ENCODE measurements around the gene KANSL2. TPM values are rescaled to one million over a fixed set of nuclear protein-coding genes. Genes with fewer than 3 reads are reported as not detected.

Gene KANSL2
- total RNA-seq, 2 experiments from 2014 or later: 142 to 144 TPM

DNA sequence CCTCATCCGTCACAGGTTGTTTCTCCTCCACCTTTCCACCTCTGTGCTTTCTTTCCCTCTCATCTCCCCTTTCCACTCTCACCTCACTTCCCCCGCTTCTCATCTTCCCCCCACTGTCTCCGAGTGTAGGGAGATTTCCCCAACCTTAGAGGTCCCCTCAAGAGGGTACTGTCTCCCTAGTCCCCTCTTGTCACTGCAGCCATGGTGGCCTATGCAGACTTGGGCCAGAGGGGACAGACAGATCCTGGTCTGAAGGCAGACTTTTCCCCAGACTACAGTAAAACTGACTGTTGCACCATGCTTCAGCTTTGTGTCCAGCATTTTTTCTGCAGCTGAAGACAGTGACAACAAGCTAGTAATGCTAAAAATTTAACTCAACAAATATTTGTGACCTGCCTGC lies 41.2 kb downstream of the KANSL2 start:
- CTCF ChIA-PET: no interaction called here
- no peak overlapping the region for H3K4me3 ChIP-seq (ENCODE audit: low read length)
- ATAC-seq (ENCODE audit: poor library complexity): no peak
- H3K27me3 ChIP-seq (ENCODE audit: control insufficient read depth in 1 of 2, insufficient read depth in 2 of 2, low read length in 2 of 2): no peaks in the 10 kb centered on the region
- Mint-ChIP-seq H3K36me3 (ENCODE audit: low read depth) (peaks cover 35% of the 10 kb centered on the region), H3K4me1 (ENCODE audit: low read depth) (no peaks in the 10 kb centered on the region), H3K9me3 (peaks cover 3% of the 10 kb centered on the region), H3K27ac (no peak overlapping the region), H3K27me3 (no peaks in the 10 kb centered on the region), H3K4me3 (no peak overlapping the region)
- H3K27ac ChIP-seq (ENCODE audit: low read depth in 1 of 2, low read length in 2 of 2): no peak overlapping the region
- TF ChIP-seq CTCF (IDR thresholded peaks at IDR 0.05): no peak
- DNase-seq: no peak
- no peaks in the 10 kb centered on the region for H3K4me1 ChIP-seq (ENCODE audit: insufficient read depth, low read length)
- H3K36me3 ChIP-seq (ENCODE audit: insufficient read depth, low read length): no peaks in the 10 kb centered on the region
- POLR2A ChIA-PET: no interaction called here
- intact Hi-C loops (cut with DNase I, micrococcal nuclease): no loop called here
- H3K9me3 ChIP-seq (ENCODE audit: control insufficient read depth in 1 of 2, insufficient read depth in 1 of 2, low read length in 2 of 2): peaks cover 0 to 14% of the 10 kb centered on the region in 2 experiments

- DNase-seq (no peak), ATAC-seq (ENCODE audit: poor library complexity) (no peak)
- H3K9me3 Mint-ChIP-seq: peaks cover 3% of the 10 kb centered on the region
- H3K4me3 Mint-ChIP-seq: no peak overlapping the region
- intact Hi-C loops (cut with DNase I, micrococcal nuclease): no loop called here
- Histone ChIP-seq H3K36me3 (ENCODE audit: insufficient read depth, low read length) (no peaks in the 10 kb centered on the region), H3K4me3 (ENCODE audit: low read length) (no peak overlapping the region), H3K27ac (ENCODE audit: low read depth in 1 of 2, low read length in 2 of 2) (no peak overlapping the region), H3K9me3 (ENCODE audit: control insufficient read depth in 1 of 2, insufficient read depth in 1 of 2, low read length in 2 of 2) (peaks cover 0 to 14% of the 10 kb centered on the region in 2 experiments), H3K4me1 (ENCODE audit: insufficient read depth, low read length) (no peaks in the 10 kb centered on the region), H3K27me3 (ENCODE audit: control insufficient read depth in 1 of 2, insufficient read depth in 2 of 2, low read length in 2 of 2) (no peaks in the 10 kb centered on the region)
- no peaks in the 10 kb centered on the region for H3K27me3 Mint-ChIP-seq
- no peaks in the 10 kb centered on the region for H3K4me1 Mint-ChIP-seq (ENCODE audit: low read depth)
- no peak overlapping the region for H3K27ac Mint-ChIP-seq
- ChIA-PET CTCF (no interaction called here), POLR2A (interaction anchor here (0.5 kb wide), 1 partner anchor 19 kb away, joined by 3 read pairs; no protein-coding TSS in a partner anchor)
- TF ChIP-seq CTCF (IDR thresholded peaks at IDR 0.05): no peak
- H3K36me3 Mint-ChIP-seq (ENCODE audit: low read depth): peaks cover 35% of the 10 kb centered on the region
These were observed 41.6 kb downstream of the KANSL2 start for GRCh38 chr12:48640428-48640827.

- no peak overlapping the region for H3K27ac Mint-ChIP-seq
- CTCF ChIA-PET: no interaction called here
These were observed 51.0 kb downstream of the KANSL2 start for GRCh38 chr12:48631071-48631470.

More at GRCh38 chr12:48631071-48631470, 51.0 kb downstream of the KANSL2 start:
- no peak overlapping the region for H3K4me3 ChIP-seq (ENCODE audit: low read length)
- H3K36me3 Mint-ChIP-seq (ENCODE audit: low read depth): no peaks in the 10 kb centered on the region
- H3K9me3 ChIP-seq (ENCODE audit: control insufficient read depth in 1 of 2, insufficient read depth in 1 of 2, low read length in 2 of 2): no peaks in the 10 kb centered on the region
- intact Hi-C loops (cut with DNase I, micrococcal nuclease): no loop called here
- H3K9me3 Mint-ChIP-seq: no peaks in the 10 kb centered on the region
- no peaks in the 10 kb centered on the region for H3K36me3 ChIP-seq (ENCODE audit: insufficient read depth, low read length)
- no peak for TF ChIP-seq CTCF (IDR thresholded peaks at IDR 0.05)
- DNase-seq: no peak
- H3K27ac ChIP-seq (ENCODE audit: low read depth in 1 of 2, low read length in 2 of 2): no peak overlapping the region
- peaks cover 37% of the 10 kb centered on the region for H3K27me3 Mint-ChIP-seq
- ATAC-seq (ENCODE audit: poor library complexity): no peak
- H3K4me3 Mint-ChIP-seq: no peak overlapping the region
- H3K4me1 ChIP-seq (ENCODE audit: insufficient read depth, low read length): no peaks in the 10 kb centered on the region
- peaks cover 2 to 16% of the 10 kb centered on the region in 2 experiments for H3K27me3 ChIP-seq (ENCODE audit: control insufficient read depth in 1 of 2, insufficient read depth in 2 of 2, low read length in 2 of 2)
- no peaks in the 10 kb centered on the region for H3K4me1 Mint-ChIP-seq (ENCODE audit: low read depth)
- POLR2A ChIA-PET: no interaction called here

All from CD4-positive, alpha-beta T cell (primary cell).